ENCODE measurements around the gene NDUFS1. TPM values are rescaled to one million over a fixed set of nuclear protein-coding genes. Genes with fewer than 3 reads are reported as not detected.

NDUFS1 gene
- total and polyA plus RNA-seq, 10 of the 15 experiments (the other 5 are each of a cell fraction or from before 2014, with no cell fraction given), result 62.6 to 108 (median 90.4) TPM

DNA sequence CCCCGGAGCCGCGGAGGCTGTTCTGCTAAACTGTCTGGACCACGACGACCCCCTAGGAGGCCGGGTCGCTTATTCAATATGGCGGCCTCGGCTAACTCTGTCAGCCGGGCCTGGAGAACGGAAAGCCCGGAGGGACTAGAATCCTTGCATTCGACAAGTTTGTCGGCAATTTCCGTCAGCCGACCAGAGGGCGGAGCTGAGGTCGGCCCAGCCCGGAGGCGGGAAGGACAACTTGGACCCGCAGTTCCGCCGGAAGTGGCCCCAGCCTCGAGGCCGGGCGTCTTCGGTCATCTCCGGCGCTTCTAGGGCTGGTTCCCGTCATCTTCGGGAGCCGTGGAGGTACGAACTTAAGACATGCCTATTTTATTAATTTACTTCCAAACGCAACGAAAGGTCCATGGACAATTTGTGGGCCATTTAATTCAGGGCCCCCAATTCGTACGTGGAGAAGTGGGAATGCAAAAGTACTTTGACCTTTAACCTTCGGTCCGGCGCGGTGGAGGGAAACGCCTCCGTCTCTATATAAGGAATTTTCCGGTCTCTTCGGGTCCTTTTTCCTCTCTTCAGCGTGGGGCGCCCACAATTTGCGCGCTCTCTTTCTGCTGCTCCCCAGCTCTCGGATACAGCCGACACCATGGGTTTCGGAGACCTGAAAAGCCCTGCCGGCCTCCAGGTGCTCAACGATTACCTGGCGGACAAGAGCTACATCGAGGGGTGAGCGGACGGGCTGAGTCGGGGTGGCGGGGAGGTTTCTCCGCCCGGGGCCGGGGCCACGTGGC is at the start of gene NDUFS1, which contains the start of gene EEF1B2 (continued):
- TF ChIP-seq, protein P1, sequence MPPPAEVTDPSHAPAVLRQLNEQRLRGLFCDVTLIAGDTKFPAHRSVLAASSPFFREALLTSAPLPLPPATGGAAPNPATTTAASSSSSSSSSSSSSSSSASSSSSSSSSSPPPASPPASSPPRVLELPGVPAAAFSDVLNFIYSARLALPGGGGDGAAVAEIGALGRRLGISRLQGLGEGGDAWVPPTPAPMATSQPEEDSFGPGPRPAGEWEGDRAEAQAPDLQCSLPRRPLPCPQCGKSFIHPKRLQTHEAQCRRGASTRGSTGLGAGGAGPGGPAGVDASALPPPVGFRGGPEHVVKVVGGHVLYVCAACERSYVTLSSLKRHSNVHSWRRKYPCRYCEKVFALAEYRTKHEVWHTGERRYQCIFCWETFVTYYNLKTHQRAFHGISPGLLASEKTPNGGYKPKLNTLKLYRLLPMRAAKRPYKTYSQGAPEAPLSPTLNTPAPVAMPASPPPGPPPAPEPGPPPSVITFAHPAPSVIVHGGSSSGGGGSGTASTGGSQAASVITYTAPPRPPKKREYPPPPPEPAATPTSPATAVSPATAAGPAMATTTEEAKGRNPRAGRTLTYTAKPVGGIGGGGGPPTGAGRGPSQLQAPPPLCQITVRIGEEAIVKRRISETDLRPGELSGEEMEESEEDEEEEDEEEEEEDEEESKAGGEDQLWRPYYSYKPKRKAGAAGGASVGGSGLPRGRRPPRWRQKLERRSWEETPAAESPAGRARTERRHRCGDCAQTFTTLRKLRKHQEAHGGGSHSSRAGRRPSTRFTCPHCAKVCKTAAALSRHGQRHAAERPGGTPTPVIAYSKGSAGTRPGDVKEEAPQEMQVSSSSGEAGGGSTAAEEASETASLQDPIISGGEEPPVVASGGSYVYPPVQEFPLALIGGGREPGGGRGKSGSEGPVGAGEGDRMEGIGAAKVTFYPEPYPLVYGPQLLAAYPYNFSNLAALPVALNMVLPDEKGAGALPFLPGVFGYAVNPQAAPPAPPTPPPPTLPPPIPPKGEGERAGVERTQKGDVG (CRISPR knock-in tag; IDR thresholded peaks at IDR 0.05), result no peak
- TF ChIP-seq, protein P2, sequence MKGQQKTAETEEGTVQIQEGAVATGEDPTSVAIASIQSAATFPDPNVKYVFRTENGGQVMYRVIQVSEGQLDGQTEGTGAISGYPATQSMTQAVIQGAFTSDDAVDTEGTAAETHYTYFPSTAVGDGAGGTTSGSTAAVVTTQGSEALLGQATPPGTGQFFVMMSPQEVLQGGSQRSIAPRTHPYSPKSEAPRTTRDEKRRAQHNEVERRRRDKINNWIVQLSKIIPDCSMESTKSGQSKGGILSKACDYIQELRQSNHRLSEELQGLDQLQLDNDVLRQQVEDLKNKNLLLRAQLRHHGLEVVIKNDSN (IDR thresholded peaks at IDR 0.05; ENCODE audit: borderline replicate concordance, extremely low read length, insufficient read depth, low read depth, low read length), result peak; percentile 72
- TF ChIP-seq, protein P3, sequence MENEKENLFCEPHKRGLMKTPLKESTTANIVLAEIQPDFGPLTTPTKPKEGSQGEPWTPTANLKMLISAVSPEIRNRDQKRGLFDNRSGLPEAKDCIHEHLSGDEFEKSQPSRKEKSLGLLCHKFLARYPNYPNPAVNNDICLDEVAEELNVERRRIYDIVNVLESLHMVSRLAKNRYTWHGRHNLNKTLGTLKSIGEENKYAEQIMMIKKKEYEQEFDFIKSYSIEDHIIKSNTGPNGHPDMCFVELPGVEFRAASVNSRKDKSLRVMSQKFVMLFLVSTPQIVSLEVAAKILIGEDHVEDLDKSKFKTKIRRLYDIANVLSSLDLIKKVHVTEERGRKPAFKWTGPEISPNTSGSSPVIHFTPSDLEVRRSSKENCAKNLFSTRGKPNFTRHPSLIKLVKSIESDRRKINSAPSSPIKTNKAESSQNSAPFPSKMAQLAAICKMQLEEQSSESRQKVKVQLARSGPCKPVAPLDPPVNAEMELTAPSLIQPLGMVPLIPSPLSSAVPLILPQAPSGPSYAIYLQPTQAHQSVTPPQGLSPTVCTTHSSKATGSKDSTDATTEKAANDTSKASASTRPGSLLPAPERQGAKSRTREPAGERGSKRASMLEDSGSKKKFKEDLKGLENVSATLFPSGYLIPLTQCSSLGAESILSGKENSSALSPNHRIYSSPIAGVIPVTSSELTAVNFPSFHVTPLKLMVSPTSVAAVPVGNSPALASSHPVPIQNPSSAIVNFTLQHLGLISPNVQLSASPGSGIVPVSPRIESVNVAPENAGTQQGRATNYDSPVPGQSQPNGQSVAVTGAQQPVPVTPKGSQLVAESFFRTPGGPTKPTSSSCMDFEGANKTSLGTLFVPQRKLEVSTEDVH (IDR thresholded peaks at IDR 0.05; ENCODE audit: low read depth, partially characterized antibody), result peak; percentile 80
- no peak for TF ChIP-seq RBBP5 (conservative IDR thresholded peaks at IDR 0.05)
- TF ChIP-seq JUNB (IDR thresholded peaks at IDR 0.05), result no peak; the same call in 1 of the 2 replicates
- TF ChIP-seq, protein P4, sequence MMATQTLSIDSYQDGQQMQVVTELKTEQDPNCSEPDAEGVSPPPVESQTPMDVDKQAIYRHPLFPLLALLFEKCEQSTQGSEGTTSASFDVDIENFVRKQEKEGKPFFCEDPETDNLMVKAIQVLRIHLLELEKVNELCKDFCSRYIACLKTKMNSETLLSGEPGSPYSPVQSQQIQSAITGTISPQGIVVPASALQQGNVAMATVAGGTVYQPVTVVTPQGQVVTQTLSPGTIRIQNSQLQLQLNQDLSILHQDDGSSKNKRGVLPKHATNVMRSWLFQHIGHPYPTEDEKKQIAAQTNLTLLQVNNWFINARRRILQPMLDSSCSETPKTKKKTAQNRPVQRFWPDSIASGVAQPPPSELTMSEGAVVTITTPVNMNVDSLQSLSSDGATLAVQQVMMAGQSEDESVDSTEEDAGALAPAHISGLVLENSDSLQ (IDR thresholded peaks at IDR 0.05), result peak; percentile 62
- TF ChIP-seq, protein P5, sequence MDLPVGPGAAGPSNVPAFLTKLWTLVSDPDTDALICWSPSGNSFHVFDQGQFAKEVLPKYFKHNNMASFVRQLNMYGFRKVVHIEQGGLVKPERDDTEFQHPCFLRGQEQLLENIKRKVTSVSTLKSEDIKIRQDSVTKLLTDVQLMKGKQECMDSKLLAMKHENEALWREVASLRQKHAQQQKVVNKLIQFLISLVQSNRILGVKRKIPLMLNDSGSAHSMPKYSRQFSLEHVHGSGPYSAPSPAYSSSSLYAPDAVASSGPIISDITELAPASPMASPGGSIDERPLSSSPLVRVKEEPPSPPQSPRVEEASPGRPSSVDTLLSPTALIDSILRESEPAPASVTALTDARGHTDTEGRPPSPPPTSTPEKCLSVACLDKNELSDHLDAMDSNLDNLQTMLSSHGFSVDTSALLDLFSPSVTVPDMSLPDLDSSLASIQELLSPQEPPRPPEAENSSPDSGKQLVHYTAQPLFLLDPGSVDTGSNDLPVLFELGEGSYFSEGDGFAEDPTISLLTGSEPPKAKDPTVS (IDR thresholded peaks at IDR 0.05; ENCODE audit: low read depth, low read length), result no peak
- TF ChIP-seq TCF12 (IDR thresholded peaks at IDR 0.05; ENCODE audit: low read depth, low read length), result no peak
- TF ChIP-seq GATAD2B (conservative IDR thresholded peaks at IDR 0.05; ENCODE audit: low read depth), result no peak
- TF ChIP-seq CREB1 (IDR thresholded peaks at IDR 0.05; ENCODE audit: low read depth), result peak; percentile 89
- peak; percentile 57; the same call in 1 of the 2 replicates for TF ChIP-seq SREBF1 (IDR thresholded peaks at IDR 0.05; ENCODE audit: low read length)
- peak; percentile 82 for TF ChIP-seq SMAD5 (IDR thresholded peaks at IDR 0.05; ENCODE audit: low read depth)
- TF ChIP-seq ZSCAN29 (IDR thresholded peaks at IDR 0.05), result no peak
- TF ChIP-seq, protein P6, sequence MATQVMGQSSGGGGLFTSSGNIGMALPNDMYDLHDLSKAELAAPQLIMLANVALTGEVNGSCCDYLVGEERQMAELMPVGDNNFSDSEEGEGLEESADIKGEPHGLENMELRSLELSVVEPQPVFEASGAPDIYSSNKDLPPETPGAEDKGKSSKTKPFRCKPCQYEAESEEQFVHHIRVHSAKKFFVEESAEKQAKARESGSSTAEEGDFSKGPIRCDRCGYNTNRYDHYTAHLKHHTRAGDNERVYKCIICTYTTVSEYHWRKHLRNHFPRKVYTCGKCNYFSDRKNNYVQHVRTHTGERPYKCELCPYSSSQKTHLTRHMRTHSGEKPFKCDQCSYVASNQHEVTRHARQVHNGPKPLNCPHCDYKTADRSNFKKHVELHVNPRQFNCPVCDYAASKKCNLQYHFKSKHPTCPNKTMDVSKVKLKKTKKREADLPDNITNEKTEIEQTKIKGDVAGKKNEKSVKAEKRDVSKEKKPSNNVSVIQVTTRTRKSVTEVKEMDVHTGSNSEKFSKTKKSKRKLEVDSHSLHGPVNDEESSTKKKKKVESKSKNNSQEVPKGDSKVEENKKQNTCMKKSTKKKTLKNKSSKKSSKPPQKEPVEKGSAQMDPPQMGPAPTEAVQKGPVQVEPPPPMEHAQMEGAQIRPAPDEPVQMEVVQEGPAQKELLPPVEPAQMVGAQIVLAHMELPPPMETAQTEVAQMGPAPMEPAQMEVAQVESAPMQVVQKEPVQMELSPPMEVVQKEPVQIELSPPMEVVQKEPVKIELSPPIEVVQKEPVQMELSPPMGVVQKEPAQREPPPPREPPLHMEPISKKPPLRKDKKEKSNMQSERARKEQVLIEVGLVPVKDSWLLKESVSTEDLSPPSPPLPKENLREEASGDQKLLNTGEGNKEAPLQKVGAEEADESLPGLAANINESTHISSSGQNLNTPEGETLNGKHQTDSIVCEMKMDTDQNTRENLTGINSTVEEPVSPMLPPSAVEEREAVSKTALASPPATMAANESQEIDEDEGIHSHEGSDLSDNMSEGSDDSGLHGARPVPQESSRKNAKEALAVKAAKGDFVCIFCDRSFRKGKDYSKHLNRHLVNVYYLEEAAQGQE (IDR thresholded peaks at IDR 0.05; ENCODE audit: low read depth, low read length), result no peak

All from GM12878 (cell line).